Stimulated activated CD4-positive, alpha-beta T cell treated with anti-CD3 and anti-CD28 coated beads, TNF-alpha, amount 100 ng/mL, for 1 hour (primary cell): ENCODE results near the gene TRMO.
A peak's percentile ranks its signal among the peaks of the same experiment; 100 is the strongest.

Experiments
- DNase-seq, 3 donors: peaks; one replicate each; pipeline ENCODE4 v3.0.0-alpha.2; 2020; ENCODE audit warnings: low read depth in 3 of 3, low spot score in 1 of 3

The TRMO gene

DNA sequence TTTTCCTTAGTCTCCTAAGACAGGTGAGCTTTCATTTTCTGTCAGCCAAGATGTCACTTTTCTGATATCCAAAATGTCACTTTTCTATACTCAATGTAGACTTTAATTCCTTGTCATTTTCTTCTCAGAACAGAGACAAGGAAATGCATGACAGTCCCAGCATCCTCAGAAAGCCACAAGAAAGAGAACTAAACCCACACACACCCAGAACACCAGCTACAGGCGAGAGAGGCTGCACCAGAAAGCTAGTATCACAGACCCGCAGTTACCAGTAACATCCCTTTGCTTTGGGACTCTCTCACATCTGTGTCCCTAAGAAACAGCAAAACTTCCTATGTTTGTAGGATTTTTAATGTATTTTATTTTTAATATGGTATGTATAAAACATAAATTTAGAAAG lies 17.1 kb downstream of the TRMO start:
- no peak for DNase-seq

- DNase-seq = no peak
These were observed 17.6 kb downstream of the TRMO start for GRCh38 chr9:97904725-97905124.

DNA sequence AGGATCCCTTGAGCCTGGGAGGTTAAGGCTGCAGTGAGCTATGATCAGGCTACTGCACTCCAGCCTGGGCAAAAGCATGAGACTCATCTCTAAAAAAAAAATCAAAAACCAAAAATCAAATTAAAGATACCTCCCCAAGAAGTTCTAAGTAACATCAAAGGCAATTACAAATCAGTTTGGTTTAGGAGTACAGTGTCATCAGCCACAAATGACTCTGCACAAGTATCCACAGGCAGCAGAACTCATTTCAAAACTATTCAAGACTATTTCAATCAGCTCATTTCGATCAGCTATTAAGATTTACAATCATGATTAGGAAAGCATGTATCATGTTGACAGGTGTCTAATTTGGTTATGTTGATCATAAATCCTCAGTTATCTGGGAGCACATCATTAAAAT lies 19.1 kb downstream of the TRMO start:
- DNase-seq = no peak

DNA sequence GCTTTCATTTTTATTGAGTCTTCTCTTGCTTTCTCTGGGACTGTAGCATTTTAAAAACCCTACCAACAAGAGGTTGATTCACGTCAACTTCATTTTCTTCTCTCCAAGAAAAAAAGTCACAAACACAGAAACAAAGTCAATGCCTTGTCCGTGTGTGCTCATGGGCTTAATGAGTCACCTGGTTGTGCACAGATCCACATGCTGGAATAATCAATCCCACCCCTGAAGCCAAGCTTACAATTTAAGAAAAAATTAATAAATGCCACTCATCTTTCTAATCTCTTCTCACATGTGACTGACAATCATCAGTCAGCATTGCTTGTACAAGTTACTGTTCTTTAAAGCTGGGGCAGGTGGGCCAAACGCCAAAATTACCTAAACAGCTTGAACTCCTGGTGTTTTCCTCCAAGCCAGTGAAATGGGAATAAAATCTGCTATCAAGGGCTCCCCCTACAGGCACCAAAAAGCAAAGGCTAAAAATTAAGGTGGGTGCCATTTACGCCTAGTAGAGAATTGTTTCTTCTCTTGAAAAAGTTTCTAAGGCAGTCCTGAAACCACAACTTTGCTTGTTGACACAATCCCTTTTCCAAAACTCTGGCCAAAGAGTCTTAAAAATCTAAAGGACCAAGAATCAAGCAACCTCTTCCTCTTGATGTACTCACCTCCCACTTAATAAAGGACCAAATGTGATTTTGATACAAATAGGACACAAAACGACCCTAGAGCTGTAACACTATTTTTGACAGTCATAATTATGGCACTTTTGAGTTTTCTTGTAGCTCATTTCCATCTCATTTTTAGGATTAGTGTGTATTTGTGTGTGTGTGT lies 21.3 kb downstream of the TRMO start:
- DNase-seq = no peak

- DNase-seq = no peak
These were observed 22.1 kb downstream of the TRMO start for GRCh38 chr9:97900103-97900737.

GRCh38 chr9:97895695-97896332 lies 26.5 kb downstream of the TRMO start:
- no peak for DNase-seq

- DNase-seq = no peak
These were observed 27.1 kb downstream of the TRMO start for GRCh38 chr9:97895211-97895610.

DNA sequence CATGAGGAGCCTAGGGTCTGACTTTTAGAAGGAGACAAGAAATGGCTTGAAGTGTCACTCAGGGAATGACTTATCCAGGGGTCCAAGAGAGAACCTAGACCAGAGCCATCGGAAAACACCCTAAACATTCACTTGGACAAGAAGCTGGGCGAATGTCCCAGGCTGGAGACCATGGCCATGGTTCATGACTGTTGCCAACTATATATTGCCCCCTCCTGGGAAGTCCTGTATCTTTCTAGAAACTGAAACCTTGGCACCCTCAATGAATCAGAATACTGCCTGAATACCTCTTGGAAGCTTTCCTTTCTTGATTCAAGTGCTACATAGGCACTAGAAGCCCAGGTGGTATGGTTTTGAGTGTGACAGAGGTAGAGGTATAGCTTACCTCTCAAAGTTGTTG lies 29.9 kb downstream of the TRMO start:
- DNase-seq = no peak

DNA sequence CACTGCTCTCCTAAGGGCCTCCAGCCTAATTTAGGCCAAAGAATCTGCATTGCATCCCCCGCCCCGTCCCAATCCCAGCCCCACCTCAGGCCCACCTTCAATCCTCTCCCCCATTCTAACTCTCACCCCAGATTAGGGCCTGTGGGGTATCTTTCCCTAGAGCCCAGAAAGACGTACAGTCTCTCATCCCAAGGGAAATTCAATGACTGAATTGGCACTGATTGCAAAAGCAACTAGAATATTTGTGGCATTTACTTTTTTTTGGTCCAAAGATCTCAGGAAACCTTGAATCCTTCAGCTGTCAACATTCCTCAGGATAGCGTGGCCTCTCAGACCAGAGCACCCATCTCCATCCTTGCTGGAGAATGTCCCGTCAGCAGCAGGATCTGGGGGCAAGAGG lies 30.6 kb downstream of the TRMO start:
- DNase-seq = no peak

GRCh38 chr9:97889941-97890887 lies 32.1 kb downstream of the TRMO start:
- peak; percentile 26 to 56 (median 40) for DNase-seq

DNA sequence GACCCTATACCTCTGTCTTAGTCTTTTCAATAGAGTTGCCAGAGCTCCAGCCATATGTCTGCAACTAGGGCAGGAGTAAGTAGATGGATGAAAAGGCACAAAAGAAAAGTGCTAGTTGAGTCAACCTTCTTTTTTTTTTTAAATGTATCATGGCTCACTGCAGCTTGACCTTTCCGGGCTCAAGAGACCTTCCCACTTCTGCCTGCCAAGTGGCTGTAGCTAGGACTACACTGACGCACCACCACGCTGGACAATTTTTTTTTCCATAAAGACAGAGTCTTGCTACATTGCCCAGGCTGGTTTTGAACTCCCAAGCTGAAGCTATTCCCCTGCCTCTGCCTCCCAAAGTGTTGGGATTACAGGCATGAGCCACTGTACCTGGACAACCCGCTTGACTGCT lies 42.0 kb downstream of the TRMO start:
- DNase-seq = no peak

- DNase-seq = no peak
These were observed 46.2 kb downstream of the TRMO start for GRCh38 chr9:97876061-97876460.

DNA sequence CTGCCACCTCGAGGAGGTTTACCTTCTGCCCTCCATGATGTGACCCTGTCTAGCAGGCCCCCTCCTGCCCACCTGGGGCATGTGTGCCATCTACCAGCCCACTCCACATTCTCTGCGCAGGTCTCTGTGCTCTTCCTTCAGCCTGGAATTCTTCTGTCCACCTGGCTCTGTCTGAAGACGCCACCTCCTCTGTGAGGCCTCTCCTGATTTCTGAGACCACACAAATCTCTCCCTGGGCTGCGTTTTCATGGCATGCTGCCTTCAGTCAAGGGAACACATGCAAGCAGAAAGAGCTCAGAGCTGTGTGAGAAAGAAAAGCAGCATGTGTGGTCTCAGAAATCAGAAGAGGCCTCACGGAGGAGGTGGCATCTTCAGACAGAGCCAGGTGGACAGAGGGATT lies 47.2 kb downstream of the TRMO start:
- no peak for DNase-seq

DNA sequence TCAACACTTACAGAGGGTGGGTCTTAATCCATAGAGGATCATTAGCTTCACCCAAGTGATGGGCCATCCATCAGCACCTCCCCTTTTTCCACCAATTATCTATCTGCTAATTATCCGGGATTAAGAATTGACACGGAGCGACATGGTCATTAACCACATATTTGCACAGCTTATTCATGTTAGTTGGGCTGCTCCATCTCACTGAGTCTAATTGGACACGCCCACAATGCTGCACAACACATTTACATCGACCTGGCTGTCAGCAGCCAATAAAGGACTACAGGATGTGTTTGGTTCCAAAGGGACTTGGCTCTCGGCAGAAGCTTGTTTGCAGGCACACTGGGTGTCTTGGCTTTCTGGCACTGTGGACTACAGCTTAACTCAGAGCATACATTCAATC lies 47.7 kb downstream of the TRMO start:
- no peak for DNase-seq

- no peak for DNase-seq
These were observed 48.4 kb downstream of the TRMO start for GRCh38 chr9:97873882-97874281.

- DNase-seq = no peak
These were observed 48.9 kb downstream of the TRMO start for GRCh38 chr9:97873425-97873824.

- DNase-seq = no peak
These were observed 53.4 kb downstream of the TRMO start for GRCh38 chr9:97868859-97869258.

DNA sequence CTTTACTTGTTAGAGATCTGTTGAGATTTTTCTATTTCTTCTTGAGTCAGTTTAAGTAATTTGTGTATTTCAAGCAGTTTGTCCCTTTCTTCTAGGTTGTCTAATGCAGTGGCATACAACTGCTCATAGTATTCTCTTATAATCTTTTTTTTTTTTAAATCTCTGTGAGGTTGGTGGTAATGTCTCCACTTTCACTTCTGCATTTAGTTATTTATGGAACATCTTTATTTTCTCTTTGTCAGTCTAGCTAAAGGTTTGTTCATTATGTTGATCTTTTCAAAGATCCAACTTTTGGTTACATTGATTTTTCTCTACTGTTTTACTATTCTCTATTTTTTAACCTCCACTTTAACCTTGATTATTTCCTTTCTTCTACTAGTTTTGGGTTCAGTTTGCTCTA lies 55.5 kb downstream of the TRMO start:
- no peak for DNase-seq

DNA sequence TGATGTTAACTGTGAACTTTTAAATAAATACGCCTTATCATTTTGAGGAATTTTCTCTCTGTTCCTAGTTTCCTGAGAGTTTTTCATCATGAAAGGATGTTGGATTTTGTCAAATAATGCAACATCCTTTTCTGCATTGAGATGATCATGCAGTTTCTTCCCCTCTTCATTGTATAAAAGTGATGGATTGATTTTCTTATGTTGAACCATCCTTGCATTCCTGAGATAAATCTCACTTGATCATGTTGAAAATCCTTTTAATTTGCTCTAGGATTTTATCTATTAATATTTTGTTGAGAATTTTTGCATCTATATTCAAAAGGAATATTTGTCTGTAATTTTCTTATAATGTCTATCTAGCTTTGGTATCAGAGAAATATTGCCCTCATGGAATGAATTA lies 56.0 kb downstream of the TRMO start:
- no peak for DNase-seq

- no peak for DNase-seq
These were observed 57.9 kb downstream of the TRMO start for GRCh38 chr9:97864396-97864795.

GRCh38 chr9:97863314-97863713 lies 59.0 kb downstream of the TRMO start:
- DNase-seq = no peak
